Activated CD8-positive, alpha-beta memory T cell treated with anti-CD3 and anti-CD28 coated beads for 36 hours (primary cell): Measurements from ENCODE around the gene CLMP. TPM values are rescaled to one million over a fixed set of nuclear protein-coding genes. Genes with fewer than 3 reads are reported as not detected.

Experiments used
- CTCF ChIA-PET: fragments of 350-600 bp; sonication (Branson Sonifier 250); formaldehyde crosslinking; loops from one replicate; lab custom pipeline; 2021; ENCODE audit warnings: antibody characterized with exemption; lab: Charles Lee
- POLR2A ChIA-PET: fragments of 350-600 bp; sonication (Branson Sonifier 250); formaldehyde crosslinking; loops from one replicate; lab custom pipeline; 2021; ENCODE audit warnings: antibody characterized with exemption; lab: Charles Lee
- total RNA-seq, 2 experiments: library from RNA; stranded (reverse); gene quantifications; one replicate each; pipeline ENCODE4 v1.2.3, GENCODE V29; 2021

Gene CLMP
- total RNA-seq, 2 experiments from 2014 or later: not detected

GRCh38 chr11:123020968-123021367 lies 174.1 kb downstream of the CLMP start:
- CTCF ChIA-PET: interaction anchor here (0.7 to 1.7 kb wide), 24 partner anchors 8 to 441 kb away, joined by 3 to 10 read pairs (median 4); no protein-coding TSS in a partner anchor
- POLR2A ChIA-PET: interaction anchor here (1.0 kb wide), 1 partner anchor 167 kb away, joined by 3 read pairs; no protein-coding TSS in a partner anchor

Other genes starting within 250 kb of the CLMP start
- gene BSX, start 213.4 kb downstream of the CLMP start, total RNA-seq: not detected
- gene HSPA8, start 133.1 kb downstream of the CLMP start, total RNA-seq: 1,000 to 10,000 TPM; 3,768 to 3,828 TPM
- 10 to 100 TPM; 39.4 to 42.0 TPM for gene GRAMD1B, start 235.0 kb upstream of the CLMP start, total RNA-seq